H9 (cell line): ENCODE results near the gene C1orf226. TPM values are rescaled to one million over a fixed set of nuclear protein-coding genes. Genes with fewer than 3 reads are reported as not detected.

Source experiments
- DNase-seq: peaks from one replicate; pipeline ENCODE4 v3.0.0-alpha.2; 2017
- H2AFZ ChIP-seq: one replicate; pipeline ENCODE4 v1.6.1; 2013; ENCODE audit warnings: mild to moderate bottlenecking, low read length, control low read depth, moderate library complexity
- H2AK5ac ChIP-seq: 2 replicates; pipeline ENCODE4 v1.6.1; 2013; ENCODE audit warnings: low read length, control low read depth, mixed read lengths; ENCODE audit not compliant: insufficient read length
- H2BK120ac ChIP-seq: one replicate; pipeline ENCODE4 v1.6.1; 2013; ENCODE audit warnings: low read depth, mild to moderate bottlenecking, low read length, control low read depth, inconsistent platforms; ENCODE audit not compliant: poor library complexity, severe bottlenecking
- H2BK12ac ChIP-seq: 2 replicates; pipeline ENCODE4 v1.6.1; 2013; ENCODE audit warnings: low read length, control low read depth, mixed read lengths, low read depth; ENCODE audit not compliant: insufficient read length
- H2BK15ac ChIP-seq: 2 replicates; pipeline ENCODE4 v1.6.1; 2013; ENCODE audit warnings: low read depth, low read length, control low read depth
- H2BK20ac ChIP-seq: one replicate; pipeline ENCODE4 v1.6.1; 2013; ENCODE audit warnings: low read depth, mild to moderate bottlenecking, low read length, control low read depth, inconsistent platforms; ENCODE audit not compliant: poor library complexity, severe bottlenecking
- H2BK5ac ChIP-seq: 2 replicates; pipeline ENCODE4 v1.6.1; 2013; ENCODE audit warnings: low read length, control low read depth, mixed read lengths; ENCODE audit not compliant: insufficient read length
- H3K14ac ChIP-seq: 2 replicates; pipeline ENCODE4 v1.6.1; 2013; ENCODE audit warnings: low read length, control low read depth; ENCODE audit not compliant: insufficient read depth
- H3K18ac ChIP-seq: 2 replicates; pipeline ENCODE4 v1.6.1; 2013; ENCODE audit warnings: low read depth, mild to moderate bottlenecking, mixed read lengths, low read length, control low read depth; ENCODE audit not compliant: insufficient read length
- H3K23ac ChIP-seq: 2 replicates; pipeline ENCODE4 v1.6.1; 2013; ENCODE audit warnings: low read length, control low read depth, mixed read lengths, low read depth; ENCODE audit not compliant: insufficient read length
- H3K23me2 ChIP-seq: 2 replicates; pipeline ENCODE4 v1.6.1; 2013; ENCODE audit warnings: low read depth, mild to moderate bottlenecking, mixed read lengths, low read length, control low read depth; ENCODE audit not compliant: insufficient read length, poor library complexity, severe bottlenecking
- H3K27ac ChIP-seq: 2 replicates; pipeline ENCODE4 v1.5.1; 2013; ENCODE audit warnings: low read length, control low read depth, mixed read lengths, low read depth; ENCODE audit not compliant: insufficient read length
- H3K27me3 ChIP-seq: 2 replicates; pipeline ENCODE4 v1.6.1; 2013; ENCODE audit warnings: low read length, control low read depth, inconsistent platforms; ENCODE audit not compliant: insufficient read depth
- H3K4ac ChIP-seq: 2 replicates; pipeline ENCODE4 v1.6.1; 2013; ENCODE audit warnings: low read depth, mild to moderate bottlenecking, control low read depth, inconsistent platforms, low read length, moderate library complexity
- H3K4me1 ChIP-seq: 2 replicates; pipeline ENCODE4 v1.6.1; 2013; ENCODE audit warnings: low read length, control low read depth, inconsistent platforms; ENCODE audit not compliant: insufficient read depth
- H3K4me2 ChIP-seq: 2 replicates; pipeline ENCODE4 v1.6.1; 2013; ENCODE audit warnings: low read length, control low read depth, mixed read lengths; ENCODE audit not compliant: insufficient read length, insufficient read depth
- H3K56ac ChIP-seq: 2 replicates; pipeline ENCODE4 v1.6.1; 2013; ENCODE audit warnings: low read depth, mild to moderate bottlenecking, mixed read lengths, low read length, control low read depth; ENCODE audit not compliant: insufficient read length
- H3K79me1 ChIP-seq: 2 replicates; pipeline ENCODE4 v1.6.1; 2013; ENCODE audit warnings: low read depth, mild to moderate bottlenecking, moderate library complexity, low read length, control low read depth, inconsistent platforms; ENCODE audit not compliant: insufficient read depth, poor library complexity, severe bottlenecking
- H3K79me2 ChIP-seq: 2 replicates; pipeline ENCODE4 v1.6.1; 2013; ENCODE audit warnings: low read length, control low read depth, inconsistent platforms; ENCODE audit not compliant: insufficient read depth
- H3K9ac ChIP-seq: 2 replicates; pipeline ENCODE4 v1.6.1; 2013; ENCODE audit warnings: low read length, control low read depth, mixed read lengths; ENCODE audit not compliant: insufficient read length; ENCODE audit errors: extremely low read depth
- H3K9me3 ChIP-seq: one replicate; pipeline ENCODE4 v1.6.1; 2013; ENCODE audit warnings: low read depth, low read length, inconsistent platforms; ENCODE audit not compliant: control insufficient read depth
- H3T11ph ChIP-seq: one replicate; pipeline ENCODE4 v1.6.1; 2013; ENCODE audit warnings: mild to moderate bottlenecking, low read length, control low read depth, inconsistent platforms
- H4K20me1 ChIP-seq: one replicate; pipeline ENCODE4 v1.6.1; 2013; ENCODE audit not compliant: control insufficient read depth, insufficient read length, insufficient read depth
- H4K5ac ChIP-seq: 2 replicates; pipeline ENCODE4 v1.6.1; 2013; ENCODE audit warnings: low read depth, mild to moderate bottlenecking, mixed read lengths, low read length, control low read depth; ENCODE audit not compliant: insufficient read length
- H4K8ac ChIP-seq: replicated peaks from 2 replicates; pipeline ENCODE4 v1.6.1; 2013; ENCODE audit warnings: low read length, control low read depth, mixed read lengths, low read depth; ENCODE audit not compliant: insufficient read length
- H4K91ac ChIP-seq: 2 replicates; pipeline ENCODE4 v1.6.1; 2013; ENCODE audit warnings: low read depth, mild to moderate bottlenecking, moderate library complexity, mixed read lengths, low read length, control low read depth; ENCODE audit not compliant: insufficient read length
- H3K27ac Mint-ChIP-seq, 3 experiments: 2 replicates in 2 of 3; 3 replicates in 1 of 3; pipeline ENCODE4 v1.8.0; 2020 to 2021; ENCODE audit warnings: mixed read lengths in 3 of 3, mild to moderate bottlenecking in 1 of 3, moderate library complexity in 1 of 3
- H3K27me3 Mint-ChIP-seq: 2 replicates; pipeline ENCODE4 v1.8.0; 2021; ENCODE audit warnings: low read depth, mild to moderate bottlenecking, moderate library complexity, mixed read lengths
- H3K36me3 Mint-ChIP-seq, 3 experiments: 2 replicates in 2 of 3; 3 replicates in 1 of 3; pipeline ENCODE4 v1.8.0; 2020 to 2021; ENCODE audit warnings: low read depth in 3 of 3, mixed read lengths in 3 of 3; ENCODE audit not compliant: insufficient read depth in 1 of 3
- H3K4me1 Mint-ChIP-seq, 2 experiments: 2 replicates each; pipeline ENCODE4 v1.8.0; 2020; ENCODE audit warnings: mixed read lengths in 2 of 2
- H3K4me3 Mint-ChIP-seq, 2 experiments: 2 replicates in 1 of 2; 3 replicates in 1 of 2; pipeline ENCODE4 v1.8.0; 2020 to 2021; ENCODE audit warnings: mild to moderate bottlenecking in 2 of 2, mixed read lengths in 2 of 2, moderate library complexity in 1 of 2
- H3K9me3 Mint-ChIP-seq, 2 experiments: 2 replicates in 1 of 2; 3 replicates in 1 of 2; pipeline ENCODE4 v1.8.0; 2020; ENCODE audit warnings: mild to moderate bottlenecking in 2 of 2, mixed read lengths in 2 of 2, moderate library complexity in 1 of 2
- CTCF ChIP-seq: fragments of 200-600 bp; sonication (generic); conservative IDR thresholded peaks from 3 replicates; pipeline ENCODE4 v1.8.0; 2021; ENCODE audit warnings: antibody characterized with exemption, mild to moderate bottlenecking
- whole genome bisulfite sequencing: extraction: QIAGEN DNeasy Blood & Tissue Kit; methylation state at CpG from one replicate; pipeline ENCODE4 v1.1.7; 2013; ENCODE audit warnings: missing lambda C conversion rate, low lambda C conversion rate, mixed read lengths; ENCODE audit not compliant: insufficient read length; ENCODE audit errors: extremely low coverage; 5-methylcytosine and 5-hydroxymethylcytosine counted together
- total RNA-seq: library from RNA; stranded (reverse); gene quantifications from 2 replicates; pipeline ENCODE4 v1.2.1, GENCODE V29; 2021

C1orf226 gene
- total RNA-seq, 1 experiment from 2014 or later, result 11.5 TPM

- no peaks in the 10 kb centered on the region for H4K20me1 ChIP-seq
- H2BK20ac ChIP-seq, result no peak overlapping the region
- Mint-ChIP-seq H3K27me3 (no peaks in the 10 kb centered on the region), H3K36me3 (no peaks in the 10 kb centered on the region; a peak in 1 of 7 replicates), H3K27ac (no peak overlapping the region), H3K9me3 (no peaks in the 10 kb centered on the region; a peak in 1 of 5 replicates), H3K4me3 (no peak overlapping the region), H3K4me1 (peaks cover 13 to 14% of the 10 kb centered on the region in 2 experiments)
- H4K91ac ChIP-seq, result no peak overlapping the region
- H3K56ac ChIP-seq, result no peak overlapping the region
- H3K27ac ChIP-seq, result no peak overlapping the region
- no peak overlapping the region for H2BK120ac ChIP-seq
- H3T11ph ChIP-seq, result no peak overlapping the region
- H2AK5ac ChIP-seq, result no peak overlapping the region
- WGBS, result no CpG with 5 or more reads among the region's 7 CpGs
- H2AFZ ChIP-seq, result no peak overlapping the region
- no peaks in the 10 kb centered on the region for H3K23me2 ChIP-seq
- no peak overlapping the region for H3K18ac ChIP-seq
- no peak overlapping the region for H3K4ac ChIP-seq
- no peaks in the 10 kb centered on the region for H3K9me3 ChIP-seq
- TF ChIP-seq CTCF, result no peak
- no peaks in the 10 kb centered on the region for H3K27me3 ChIP-seq
- H3K79me1 ChIP-seq, result no peaks in the 10 kb centered on the region
- no peak overlapping the region for H2BK5ac ChIP-seq
- H3K9ac ChIP-seq, result no peak overlapping the region
- H3K4me2 ChIP-seq, result no peak overlapping the region
- H3K23ac ChIP-seq, result no peak overlapping the region
- H2BK15ac ChIP-seq, result no peak overlapping the region
- peaks cover 4% of the 10 kb centered on the region; the same call in 1 of the 2 replicates for H3K4me1 ChIP-seq
- no peak overlapping the region for H3K14ac ChIP-seq
- no peak overlapping the region for H4K5ac ChIP-seq
- H4K8ac ChIP-seq, result no peak overlapping the region
- DNase-seq, result no peak
- H3K79me2 ChIP-seq, result no peaks in the 10 kb centered on the region
- H2BK12ac ChIP-seq, result no peak overlapping the region
These were observed 44.8 kb upstream of the C1orf226 start for GRCh38 chr1:162336621-162337285.
